Mucosa of gallbladder (tissue), 1 donor: ENCODE results near the gene SETBP1. TPM values are rescaled to one million over a fixed set of nuclear protein-coding genes. Genes with fewer than 3 reads are reported as not detected.
"Not testable (repeated sequence)": the region's sequence is repeated elsewhere in the genome, so short reads cannot be mapped to it uniquely, and the experiment has no call there.

Experiments
- DNase-seq: peaks from one replicate; pipeline ENCODE4 v3.0.0-alpha.2; 2020; ENCODE audit warnings: low spot score
- total RNA-seq: library from RNA; stranded (reverse); gene quantifications from one replicate; pipeline ENCODE4 v1.2.1, GENCODE V29; 2021
- donor health status: DM: no; HTN: no; CAD: no.

Gene SETBP1
- total RNA-seq, 1 donor from 2014 or later = 36.2 TPM

GRCh38 chr18:44704135-44704789 is 23.6 kb downstream of the SETBP1 start:
- no peak for DNase-seq

GRCh38 chr18:44705075-44705675 is 24.5 kb downstream of the SETBP1 start:
- DNase-seq = no peak

GRCh38 chr18:44708451-44709083 is 27.9 kb downstream of the SETBP1 start:
- DNase-seq = peak; percentile 41

- no peak for DNase-seq
Measured at GRCh38 chr18:44709307-44710126, 28.8 kb downstream of the SETBP1 start.

GRCh38 chr18:44710931-44711330 is 30.2 kb downstream of the SETBP1 start:
- DNase-seq = no peak

- no peak for DNase-seq
Measured at GRCh38 chr18:44712025-44712424, 31.3 kb downstream of the SETBP1 start.

- no peak for DNase-seq
Measured at GRCh38 chr18:44713435-44713834, 32.7 kb downstream of the SETBP1 start.

GRCh38 chr18:44714376-44714775 is 33.7 kb downstream of the SETBP1 start:
- DNase-seq = no peak

- DNase-seq = peak; percentile 32
Measured at GRCh38 chr18:44715245-44715644, 34.6 kb downstream of the SETBP1 start.

GRCh38 chr18:44715842-44716241 is 35.2 kb downstream of the SETBP1 start:
- no peak for DNase-seq

GRCh38 chr18:44716697-44717163 is 36.0 kb downstream of the SETBP1 start:
- DNase-seq = no peak

- no peak for DNase-seq
Measured at GRCh38 chr18:44719519-44720060, 38.9 kb downstream of the SETBP1 start.

GRCh38 chr18:44721748-44722147 is 41.1 kb downstream of the SETBP1 start:
- DNase-seq = not testable (repeated sequence)

- DNase-seq = no peak
Measured at GRCh38 chr18:44723411-44723810, 42.7 kb downstream of the SETBP1 start.

- no peak for DNase-seq
Measured at GRCh38 chr18:44724105-44724778, 43.6 kb downstream of the SETBP1 start.

- no peak for DNase-seq
Measured at GRCh38 chr18:44725300-44726058, 44.8 kb downstream of the SETBP1 start.

- DNase-seq = no peak
Measured at GRCh38 chr18:44726059-44726421, 45.4 kb downstream of the SETBP1 start.

GRCh38 chr18:44727291-44727690 is 46.6 kb downstream of the SETBP1 start:
- no peak for DNase-seq

- no peak for DNase-seq
Measured at GRCh38 chr18:44729631-44730101, 49.0 kb downstream of the SETBP1 start.

- DNase-seq = no peak
Measured at GRCh38 chr18:44730803-44731529, 50.3 kb downstream of the SETBP1 start.
